Nephron progenitor cell (in vitro differentiated cells): Measurements from ENCODE around the gene PRICKLE3.
A peak's percentile ranks its signal among the peaks of the same experiment; 100 is the strongest.

Experiments
- DNase-seq: peaks from one replicate; pipeline ENCODE4 v3.0.0; 2021
- H3K27ac Mint-ChIP-seq: 2 replicates; pipeline ENCODE4 v1.8.0; 2021; ENCODE audit warnings: mild to moderate bottlenecking, moderate library complexity, mixed read lengths
- H3K27me3 Mint-ChIP-seq: 2 replicates; pipeline ENCODE4 v1.8.0; 2021; ENCODE audit warnings: mild to moderate bottlenecking, low read depth, mixed read lengths; ENCODE audit not compliant: poor library complexity
- H3K36me3 Mint-ChIP-seq: 2 replicates; pipeline ENCODE4 v1.8.0; 2021; ENCODE audit warnings: low read depth, mixed read lengths
- H3K4me1 Mint-ChIP-seq: 2 replicates; pipeline ENCODE4 v1.8.0; 2021; ENCODE audit warnings: mixed read lengths
- H3K4me3 Mint-ChIP-seq: 2 replicates; pipeline ENCODE4 v1.8.0; 2021; ENCODE audit warnings: mild to moderate bottlenecking, moderate library complexity, mixed read lengths
- H3K9me3 Mint-ChIP-seq: 2 replicates; pipeline ENCODE4 v1.8.0; 2021; ENCODE audit warnings: mild to moderate bottlenecking, moderate library complexity, mixed read lengths
- TF ChIP-seq, protein P1 (sequence below): fragments of 200-600 bp; sonication (generic); IDR thresholded peaks from 2 replicates; pipeline ENCODE4 v1.5.0; 2021; ENCODE audit warnings: antibody characterized with exemption

PRICKLE3 gene

GRCh38 chrX:49230500-49231232 is 44.5 kb upstream of the PRICKLE3 start:
- TF ChIP-seq, protein P1, sequence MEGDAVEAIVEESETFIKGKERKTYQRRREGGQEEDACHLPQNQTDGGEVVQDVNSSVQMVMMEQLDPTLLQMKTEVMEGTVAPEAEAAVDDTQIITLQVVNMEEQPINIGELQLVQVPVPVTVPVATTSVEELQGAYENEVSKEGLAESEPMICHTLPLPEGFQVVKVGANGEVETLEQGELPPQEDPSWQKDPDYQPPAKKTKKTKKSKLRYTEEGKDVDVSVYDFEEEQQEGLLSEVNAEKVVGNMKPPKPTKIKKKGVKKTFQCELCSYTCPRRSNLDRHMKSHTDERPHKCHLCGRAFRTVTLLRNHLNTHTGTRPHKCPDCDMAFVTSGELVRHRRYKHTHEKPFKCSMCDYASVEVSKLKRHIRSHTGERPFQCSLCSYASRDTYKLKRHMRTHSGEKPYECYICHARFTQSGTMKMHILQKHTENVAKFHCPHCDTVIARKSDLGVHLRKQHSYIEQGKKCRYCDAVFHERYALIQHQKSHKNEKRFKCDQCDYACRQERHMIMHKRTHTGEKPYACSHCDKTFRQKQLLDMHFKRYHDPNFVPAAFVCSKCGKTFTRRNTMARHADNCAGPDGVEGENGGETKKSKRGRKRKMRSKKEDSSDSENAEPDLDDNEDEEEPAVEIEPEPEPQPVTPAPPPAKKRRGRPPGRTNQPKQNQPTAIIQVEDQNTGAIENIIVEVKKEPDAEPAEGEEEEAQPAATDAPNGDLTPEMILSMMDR: no peak
- H3K27ac Mint-ChIP-seq: no peak overlapping the region
- peak; percentile 56 for DNase-seq
- peaks cover 21% of the 10 kb centered on the region for H3K27me3 Mint-ChIP-seq
- H3K36me3 Mint-ChIP-seq: no peaks in the 10 kb centered on the region
- H3K4me1 Mint-ChIP-seq: peaks cover 7% of the 10 kb centered on the region
- peak overlapping the region; percentile 67 for H3K4me3 Mint-ChIP-seq
- H3K9me3 Mint-ChIP-seq: peaks cover 72% of the 10 kb centered on the region

DNA sequence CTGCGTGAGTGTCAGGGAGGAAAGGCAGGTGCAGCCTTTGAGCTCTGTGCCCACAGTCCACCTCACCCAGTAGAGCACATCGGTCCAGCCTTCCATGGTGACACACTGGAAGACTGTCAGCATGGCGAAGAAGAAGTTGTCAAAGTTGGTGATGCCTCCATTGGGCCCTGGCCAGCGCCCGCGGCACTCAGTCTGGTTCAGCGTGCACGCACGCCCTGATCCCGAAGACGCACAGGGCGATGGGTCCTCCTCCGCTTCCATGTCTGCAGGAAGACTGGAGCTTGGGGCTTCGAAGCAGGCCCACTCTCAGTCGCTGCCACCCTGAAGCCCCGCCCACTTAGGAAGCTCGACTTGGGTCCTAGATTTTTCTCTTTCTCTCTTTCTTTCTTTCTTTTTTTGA is 42.0 kb upstream of the PRICKLE3 start:
- Mint-ChIP-seq H3K4me3 (no peak overlapping the region), H3K27ac (no peak overlapping the region), H3K36me3 (no peaks in the 10 kb centered on the region), H3K9me3 (peaks cover 77% of the 10 kb centered on the region), H3K27me3 (peaks cover 29% of the 10 kb centered on the region), H3K4me1 (no peaks in the 10 kb centered on the region)
- no peak for DNase-seq
- TF ChIP-seq, protein P1: no peak

DNA sequence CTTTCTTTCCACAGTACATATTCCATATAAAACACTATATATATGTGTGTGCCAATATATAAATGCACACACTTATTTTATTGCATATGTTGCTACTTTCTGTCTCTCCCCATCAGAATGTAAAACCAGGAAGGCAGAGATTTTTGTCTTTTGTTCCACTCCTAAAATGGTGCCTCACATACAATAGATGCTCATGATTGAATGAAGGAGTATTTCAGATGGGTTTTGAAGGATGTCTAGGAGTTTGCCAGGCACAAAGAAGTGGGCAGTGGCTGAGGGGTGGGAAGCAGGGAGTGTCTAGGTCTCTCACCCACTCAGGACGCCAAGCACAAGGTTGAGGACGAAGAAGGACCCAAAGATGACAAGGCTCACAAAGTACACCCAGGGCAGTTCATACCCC is 41.6 kb upstream of the PRICKLE3 start:
- Mint-ChIP-seq H3K36me3 (no peaks in the 10 kb centered on the region), H3K4me3 (no peak overlapping the region), H3K27ac (no peak overlapping the region), H3K9me3 (peaks cover 79% of the 10 kb centered on the region), H3K27me3 (peaks cover 27% of the 10 kb centered on the region), H3K4me1 (no peaks in the 10 kb centered on the region)
- TF ChIP-seq, protein P1: no peak
- DNase-seq: no peak

DNA sequence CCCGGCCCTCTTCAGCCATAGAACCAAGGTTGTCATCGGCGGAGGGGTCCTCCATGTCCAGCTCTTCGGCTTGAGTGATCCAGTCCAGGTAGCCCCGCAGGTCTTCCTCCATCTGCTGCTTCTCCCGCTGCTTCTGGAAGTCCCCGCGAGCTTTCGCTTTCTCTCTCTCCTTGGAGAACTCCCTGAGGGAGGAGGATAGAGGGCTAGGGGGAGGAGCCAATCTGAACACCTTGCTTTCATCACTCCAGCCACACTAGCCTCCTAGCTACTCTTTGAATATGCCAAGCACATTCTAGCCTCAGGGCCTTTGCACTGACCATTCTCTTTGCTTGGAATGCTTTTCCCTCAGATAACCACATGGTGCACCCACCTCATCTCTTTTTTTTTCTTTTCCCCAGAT is 40.8 kb upstream of the PRICKLE3 start:
- H3K36me3 Mint-ChIP-seq: no peaks in the 10 kb centered on the region
- no peak overlapping the region for H3K4me3 Mint-ChIP-seq
- no peak for DNase-seq
- H3K27me3 Mint-ChIP-seq: peaks cover 32% of the 10 kb centered on the region
- TF ChIP-seq, protein P1: no peak
- H3K27ac Mint-ChIP-seq: no peak overlapping the region
- H3K4me1 Mint-ChIP-seq: no peaks in the 10 kb centered on the region
- H3K9me3 Mint-ChIP-seq: peaks cover 79% of the 10 kb centered on the region

DNA sequence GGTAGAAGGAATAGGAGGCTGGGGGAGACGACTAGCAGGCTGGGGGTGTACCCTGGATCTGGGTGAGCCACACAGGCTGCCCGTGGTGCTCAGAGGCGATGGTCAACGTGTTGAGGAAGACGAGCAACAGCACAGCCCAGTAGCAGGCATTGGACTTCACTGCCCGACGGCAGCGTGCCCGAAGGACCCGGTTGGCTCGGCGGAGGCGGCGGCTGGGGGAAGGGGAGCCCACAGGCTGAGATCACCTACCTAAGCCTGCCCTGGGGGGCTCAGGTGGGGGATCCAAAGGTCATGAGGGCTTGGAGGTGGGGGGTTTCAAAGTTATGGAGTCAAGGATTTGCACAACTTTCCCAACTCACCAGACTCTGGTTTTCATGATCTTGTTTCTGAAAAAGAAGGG is 39.7 kb upstream of the PRICKLE3 start:
- no peak overlapping the region for H3K4me3 Mint-ChIP-seq
- TF ChIP-seq, protein P1: no peak
- no peaks in the 10 kb centered on the region for H3K36me3 Mint-ChIP-seq
- peaks cover 34% of the 10 kb centered on the region for H3K27me3 Mint-ChIP-seq
- no peaks in the 10 kb centered on the region for H3K4me1 Mint-ChIP-seq
- no peak for DNase-seq
- peaks cover 77% of the 10 kb centered on the region for H3K9me3 Mint-ChIP-seq
- no peak overlapping the region for H3K27ac Mint-ChIP-seq

DNA sequence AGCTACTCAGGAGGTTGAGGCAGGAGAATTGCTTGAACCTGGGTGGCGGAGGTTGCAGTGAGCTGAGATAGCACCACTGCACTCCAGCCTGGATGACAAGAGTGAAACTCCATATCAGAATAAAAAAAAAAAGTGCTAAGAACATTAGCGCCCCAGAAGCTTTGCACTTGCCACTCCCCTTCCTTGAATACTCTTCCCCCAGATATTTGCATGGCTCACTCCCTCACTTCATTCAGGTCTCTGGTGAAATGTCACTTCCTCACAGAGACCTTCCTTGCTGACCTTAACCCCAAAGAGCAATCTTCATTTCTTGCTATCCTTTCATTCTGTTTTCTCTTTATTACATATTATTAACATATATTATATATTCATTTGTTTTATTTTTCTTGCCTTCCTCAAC is 35.7 kb upstream of the PRICKLE3 start:
- H3K4me1 Mint-ChIP-seq: no peaks in the 10 kb centered on the region
- no peak overlapping the region for H3K4me3 Mint-ChIP-seq
- TF ChIP-seq, protein P1: no peak
- H3K27me3 Mint-ChIP-seq: peaks cover 44% of the 10 kb centered on the region
- H3K27ac Mint-ChIP-seq: no peak overlapping the region
- H3K9me3 Mint-ChIP-seq: peaks cover 83% of the 10 kb centered on the region
- no peak for DNase-seq
- no peaks in the 10 kb centered on the region for H3K36me3 Mint-ChIP-seq
